GM10847 (cell line): ENCODE data around the gene FASTKD2.

Experiments used
- POLR2A ChIP-seq: IDR thresholded peaks from 2 replicates; pipeline ENCODE4 v1.6.1; 2011; ENCODE audit not compliant: insufficient read length; ENCODE audit errors: extremely low read depth

FASTKD2 gene

GRCh38 chr2:206814498-206814897 lies 49.1 kb downstream of the FASTKD2 start:
- TF ChIP-seq POLR2A = no peak

- TF ChIP-seq POLR2A = no peak
Observed at GRCh38 chr2:206820807-206821206, 55.4 kb downstream of the FASTKD2 start.

DNA sequence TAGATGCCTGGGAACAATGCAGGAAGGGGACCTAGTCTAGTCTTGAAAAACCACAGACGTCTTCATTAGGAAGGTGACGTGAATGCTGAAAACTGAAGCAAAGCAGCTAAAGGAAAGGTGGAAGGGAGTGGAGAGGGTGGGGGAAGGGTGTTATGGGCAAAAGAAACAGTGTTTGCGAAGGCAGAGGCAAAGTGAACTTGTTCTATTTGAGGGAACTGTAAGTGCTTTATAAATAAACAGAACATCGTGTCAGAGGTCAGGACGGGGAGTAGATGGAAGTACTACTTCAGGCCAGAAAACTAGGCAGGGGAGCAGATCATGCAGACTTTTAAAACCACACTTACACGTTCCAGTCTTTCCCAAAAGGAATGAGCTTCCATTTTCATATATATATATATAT lies 57.8 kb downstream of the FASTKD2 start:
- TF ChIP-seq POLR2A = no peak

- no peak for TF ChIP-seq POLR2A
Observed at GRCh38 chr2:206824087-206824618, 58.7 kb downstream of the FASTKD2 start.

DNA sequence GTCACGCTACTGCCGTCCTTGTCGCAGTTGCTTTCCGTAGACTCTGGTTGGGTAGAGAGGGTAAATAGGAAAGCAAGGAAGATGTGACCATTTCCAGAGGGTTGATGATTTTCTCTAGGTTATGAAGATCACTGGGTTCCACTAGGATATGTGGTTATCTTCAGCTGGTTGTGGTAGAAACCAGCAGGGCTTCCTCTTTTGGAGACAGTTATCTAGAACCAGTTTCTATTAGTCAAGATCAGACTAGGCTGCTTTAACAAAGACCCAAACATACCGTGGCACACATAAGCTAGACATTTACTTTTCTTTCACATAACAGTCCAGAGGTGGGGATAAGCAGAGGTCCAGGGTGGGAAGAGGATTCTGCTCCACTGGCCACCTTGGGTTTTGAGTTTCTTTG lies 59.6 kb downstream of the FASTKD2 start:
- no peak for TF ChIP-seq POLR2A

- no peak for TF ChIP-seq POLR2A
Observed at GRCh38 chr2:206831442-206831995, 66.1 kb downstream of the FASTKD2 start.

DNA sequence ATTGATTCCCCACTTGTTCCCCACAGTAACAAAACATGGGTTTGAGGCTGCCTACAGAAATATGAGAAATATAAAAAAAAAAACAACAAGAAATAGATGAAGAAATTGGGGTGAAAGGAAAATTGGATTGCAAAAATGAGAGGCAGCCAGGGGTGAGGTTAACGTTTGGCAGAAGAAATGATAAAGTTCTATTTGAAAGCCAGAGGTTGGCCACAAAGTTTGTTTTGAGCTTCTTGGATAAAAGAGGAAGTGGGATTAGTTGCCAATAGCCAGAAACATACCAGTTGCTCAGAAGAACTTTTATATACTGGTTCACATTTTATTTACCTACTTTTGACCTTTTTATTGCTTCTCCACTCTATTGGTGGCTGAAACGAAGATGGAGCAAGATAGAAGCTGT lies 67.5 kb downstream of the FASTKD2 start:
- TF ChIP-seq POLR2A = no peak

DNA sequence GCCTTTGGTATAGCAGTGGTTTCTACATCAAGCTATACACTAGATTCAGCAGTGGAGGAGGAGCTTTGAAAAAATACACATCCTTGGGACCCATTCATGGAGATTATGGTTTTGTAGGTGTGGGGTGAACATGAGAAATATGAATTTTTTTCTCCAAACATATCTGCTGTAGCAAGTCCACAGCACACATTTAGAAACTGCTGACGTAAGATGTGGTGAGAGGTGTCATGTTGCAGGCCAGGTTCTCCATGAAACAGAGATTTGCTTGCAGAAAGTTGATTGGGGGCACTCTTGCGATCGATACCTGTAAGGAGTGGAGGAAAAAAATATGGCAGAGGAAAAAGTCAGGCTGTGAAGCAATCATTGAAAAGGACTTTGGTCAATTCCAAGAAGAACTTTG lies 67.9 kb downstream of the FASTKD2 start:
- TF ChIP-seq POLR2A = no peak

DNA sequence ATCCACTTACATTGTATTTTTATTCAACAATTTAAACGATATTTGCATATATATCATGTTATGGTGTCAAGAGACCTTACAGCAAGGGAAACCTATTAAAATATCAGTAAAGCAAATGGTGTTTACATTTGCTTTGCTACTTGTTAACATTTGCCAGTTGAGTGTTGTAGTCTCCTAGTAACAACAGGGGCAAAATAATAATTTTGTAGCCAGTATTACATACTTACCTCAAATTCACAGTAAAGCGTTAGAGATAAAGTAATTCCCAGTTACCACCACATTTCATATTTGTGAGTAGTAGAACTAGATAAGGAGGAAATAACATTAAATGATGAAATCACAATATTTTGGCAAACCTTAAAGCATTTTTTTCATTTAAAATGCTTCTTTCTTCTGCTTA lies 71.3 kb downstream of the FASTKD2 start:
- no peak for TF ChIP-seq POLR2A

DNA sequence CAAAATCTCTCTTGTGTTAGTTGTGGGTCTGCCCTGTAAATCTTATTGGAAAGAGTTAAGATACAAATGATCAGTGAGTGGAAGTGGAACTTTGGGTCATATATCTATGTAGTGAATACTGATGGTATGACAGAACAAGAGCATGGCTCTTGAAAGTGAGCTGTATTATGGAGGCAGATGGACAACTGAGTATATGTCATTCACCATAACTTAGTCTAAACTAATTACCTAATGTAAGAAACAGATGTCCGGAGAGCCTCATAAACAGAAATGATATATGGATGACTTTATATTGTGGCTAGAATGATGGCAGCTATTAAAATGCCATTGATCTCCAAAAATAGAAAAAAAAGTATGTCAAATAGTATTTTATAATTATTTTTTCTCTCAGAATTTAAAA lies 72.4 kb downstream of the FASTKD2 start:
- TF ChIP-seq POLR2A = no peak

GRCh38 chr2:206838690-206839089 lies 73.3 kb downstream of the FASTKD2 start:
- TF ChIP-seq POLR2A = no peak

DNA sequence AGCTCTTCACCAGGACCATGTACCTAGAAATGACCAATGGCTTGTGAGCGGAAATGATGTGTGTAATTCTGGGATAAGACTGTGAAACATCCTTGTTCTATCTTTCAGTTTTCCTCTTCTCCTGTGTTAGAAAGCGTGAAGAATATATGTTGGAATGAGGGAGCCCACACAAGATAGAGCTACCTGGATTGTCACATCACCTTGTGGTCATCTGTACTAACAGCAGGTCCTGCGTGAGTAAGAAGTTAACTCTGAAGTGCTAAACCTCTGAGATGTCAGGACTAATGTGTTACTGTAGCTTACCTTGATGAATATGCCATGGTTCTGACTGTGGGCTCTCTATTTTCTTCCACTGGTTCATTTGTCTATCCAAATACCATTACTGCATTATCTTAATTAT lies 75.6 kb downstream of the FASTKD2 start:
- no peak for TF ChIP-seq POLR2A
